WI38 (cell line): ENCODE data around the gene KIF26B.

Source experiments
- H3K4me3 ChIP-seq: 2 replicates; pipeline ENCODE4 v1.5.1; 2011; ENCODE audit warnings: low read depth, mild to moderate bottlenecking, control low read depth, low read length
- TF ChIP-seq, protein P1 (sequence below): IDR thresholded peaks from 2 replicates; pipeline ENCODE4 v1.5.1; 2012; ENCODE audit warnings: low read depth, mild to moderate bottlenecking, control low read depth, low read length

Gene KIF26B

DNA sequence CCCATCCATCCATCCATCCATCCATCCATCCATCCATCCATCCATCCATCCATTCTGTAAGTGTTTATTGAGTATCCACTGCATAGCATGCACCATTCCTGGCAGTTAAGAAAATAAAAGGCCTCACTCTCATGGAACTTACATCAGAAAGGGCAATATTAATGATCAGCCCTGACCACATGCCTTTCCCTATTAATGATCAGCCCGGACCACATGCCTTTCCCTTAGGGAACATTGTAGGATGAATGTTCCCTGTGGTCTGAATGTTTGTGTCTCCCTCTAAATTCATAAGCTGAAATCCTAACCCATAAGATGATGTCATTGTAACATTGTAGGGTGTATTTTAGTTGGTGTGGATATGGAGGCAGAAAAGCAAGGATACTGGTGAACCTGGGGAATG is 365.8 kb downstream of the KIF26B start:
- H3K4me3 ChIP-seq, result no peak overlapping the region
- TF ChIP-seq, protein P1, sequence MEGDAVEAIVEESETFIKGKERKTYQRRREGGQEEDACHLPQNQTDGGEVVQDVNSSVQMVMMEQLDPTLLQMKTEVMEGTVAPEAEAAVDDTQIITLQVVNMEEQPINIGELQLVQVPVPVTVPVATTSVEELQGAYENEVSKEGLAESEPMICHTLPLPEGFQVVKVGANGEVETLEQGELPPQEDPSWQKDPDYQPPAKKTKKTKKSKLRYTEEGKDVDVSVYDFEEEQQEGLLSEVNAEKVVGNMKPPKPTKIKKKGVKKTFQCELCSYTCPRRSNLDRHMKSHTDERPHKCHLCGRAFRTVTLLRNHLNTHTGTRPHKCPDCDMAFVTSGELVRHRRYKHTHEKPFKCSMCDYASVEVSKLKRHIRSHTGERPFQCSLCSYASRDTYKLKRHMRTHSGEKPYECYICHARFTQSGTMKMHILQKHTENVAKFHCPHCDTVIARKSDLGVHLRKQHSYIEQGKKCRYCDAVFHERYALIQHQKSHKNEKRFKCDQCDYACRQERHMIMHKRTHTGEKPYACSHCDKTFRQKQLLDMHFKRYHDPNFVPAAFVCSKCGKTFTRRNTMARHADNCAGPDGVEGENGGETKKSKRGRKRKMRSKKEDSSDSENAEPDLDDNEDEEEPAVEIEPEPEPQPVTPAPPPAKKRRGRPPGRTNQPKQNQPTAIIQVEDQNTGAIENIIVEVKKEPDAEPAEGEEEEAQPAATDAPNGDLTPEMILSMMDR, result no peak

DNA sequence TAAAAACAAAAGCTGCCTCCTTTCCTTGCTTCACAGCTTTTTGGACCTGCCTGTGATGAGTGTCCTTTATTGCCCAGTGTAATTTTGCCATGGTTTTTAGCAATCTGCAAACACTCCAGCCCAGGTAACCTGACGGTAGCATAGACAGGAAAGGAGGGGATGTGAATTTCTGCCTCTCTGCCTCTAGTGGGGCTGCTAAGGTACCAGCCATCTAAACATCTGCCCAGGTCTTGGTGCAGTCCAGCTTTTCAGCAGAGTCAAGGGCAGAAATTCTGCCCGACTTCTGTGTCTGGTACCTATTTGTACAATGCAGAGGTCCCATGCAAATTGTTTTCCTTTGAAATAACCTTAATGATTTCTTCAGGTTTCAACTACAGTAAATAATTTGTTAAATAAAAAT is 371.4 kb downstream of the KIF26B start:
- TF ChIP-seq, protein P1, result no peak
- no peak overlapping the region for H3K4me3 ChIP-seq

DNA sequence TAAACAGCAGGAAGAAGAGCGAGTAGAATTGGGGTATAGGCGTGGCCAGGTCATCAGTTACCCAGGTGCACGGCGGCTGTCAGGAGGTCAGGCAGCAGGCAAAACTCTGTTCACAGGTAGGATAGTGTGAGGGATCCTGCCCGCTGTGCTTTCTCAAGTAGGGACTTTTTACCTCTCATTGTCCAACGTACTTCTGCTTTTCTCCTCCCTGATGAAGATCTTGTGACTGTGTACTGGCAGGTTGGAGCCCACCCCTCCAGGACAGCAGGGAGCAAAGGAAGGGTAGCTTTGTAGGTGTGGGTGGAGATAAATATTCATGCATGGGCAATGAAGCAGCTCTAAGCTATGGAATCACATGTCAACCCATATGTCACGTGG is 373.5 kb downstream of the KIF26B start:
- no peak overlapping the region for H3K4me3 ChIP-seq
- TF ChIP-seq, protein P1, result no peak

DNA sequence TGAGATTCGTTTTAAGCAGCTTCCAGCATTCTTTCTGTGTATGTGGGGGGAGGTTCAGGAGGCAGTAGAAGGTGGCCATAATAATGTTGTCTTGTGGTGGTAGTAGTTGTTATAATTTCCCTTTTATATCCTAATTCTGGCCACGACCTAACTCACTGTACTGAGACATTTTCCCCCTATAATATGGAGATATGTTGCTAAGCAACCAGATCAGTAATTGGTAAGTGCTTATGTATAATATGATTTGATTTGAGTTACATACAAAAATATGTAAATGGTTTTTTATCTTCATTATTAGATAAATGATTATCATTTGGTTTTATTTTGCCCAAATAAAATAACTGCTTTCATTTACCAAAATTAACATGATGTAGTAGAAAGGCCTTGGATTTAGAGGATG is 376.2 kb downstream of the KIF26B start:
- TF ChIP-seq, protein P1, result no peak
- H3K4me3 ChIP-seq, result no peak overlapping the region

DNA sequence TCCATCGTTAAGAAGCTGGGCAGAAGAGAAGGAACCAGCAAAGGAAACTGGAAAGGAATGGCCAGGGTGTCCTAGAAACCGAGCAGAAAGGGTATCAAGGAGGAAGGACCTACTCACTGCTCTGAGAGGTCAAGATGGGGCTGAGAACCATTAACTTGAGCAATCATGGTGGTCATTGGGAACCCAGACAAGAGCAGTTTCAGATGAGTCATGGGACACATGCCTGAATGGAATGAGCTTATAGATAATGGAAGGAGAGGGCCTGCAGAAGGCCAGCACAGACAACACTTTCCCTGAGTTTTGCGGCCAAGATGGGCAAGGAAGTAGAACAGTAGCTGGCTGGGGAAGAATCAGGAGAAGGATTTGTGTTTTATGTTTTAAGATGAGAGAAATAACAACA is 383.2 kb downstream of the KIF26B start:
- H3K4me3 ChIP-seq, result no peak overlapping the region
- TF ChIP-seq, protein P1, result no peak

DNA sequence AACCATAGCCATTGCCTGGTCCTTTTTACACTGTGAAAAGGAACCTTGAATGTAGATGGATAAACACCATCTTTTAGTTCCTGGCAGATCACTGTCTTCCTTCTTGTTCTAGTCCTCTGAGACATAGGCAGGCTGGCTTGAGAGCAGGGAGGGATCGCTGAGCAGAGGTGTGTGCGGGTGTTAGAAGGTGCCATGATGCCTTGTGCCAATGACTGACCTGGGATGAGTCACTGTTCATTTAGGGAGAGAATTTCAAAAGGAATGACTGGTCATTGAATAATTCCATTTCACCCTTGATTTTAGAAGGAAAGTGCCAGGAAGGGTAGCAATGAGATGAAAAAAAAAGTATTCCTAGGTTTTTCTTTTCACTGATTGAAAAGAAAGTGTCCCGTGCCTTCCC is 383.9 kb downstream of the KIF26B start:
- TF ChIP-seq, protein P1, result no peak
- no peak overlapping the region for H3K4me3 ChIP-seq

DNA sequence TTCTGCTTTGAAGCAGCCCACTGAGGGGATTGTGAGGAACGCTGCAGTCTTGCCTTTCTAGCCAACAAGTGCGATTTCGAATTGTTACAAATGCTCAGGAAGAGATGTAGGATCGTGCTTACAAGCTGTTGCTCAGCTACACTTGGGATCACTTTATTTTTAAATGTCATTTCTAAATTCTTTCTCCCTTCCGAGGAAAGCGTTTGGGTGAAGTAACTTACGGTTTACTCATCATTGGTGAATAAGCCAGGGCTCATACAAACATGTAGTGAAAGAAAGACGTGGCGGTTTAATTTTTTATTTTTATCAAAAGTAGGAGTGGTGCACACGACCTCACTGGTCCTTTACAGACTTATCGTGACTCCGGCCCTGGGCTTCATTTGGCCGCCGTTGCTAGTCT is 386.6 kb downstream of the KIF26B start:
- no peak overlapping the region for H3K4me3 ChIP-seq
- TF ChIP-seq, protein P1, result no peak
